WERI-Rb-1 (cell line): ENCODE results near the gene GJA1.

Experiments used
- DNase-seq: peaks from one replicate; pipeline ENCODE4 v3.0.0-alpha.2; 2020
- H3K27ac ChIP-seq: fragments of 250-450 bp; sonication (Bioruptor Pico); 2 replicates; pipeline ENCODE4 v1.5.1; 2020; ENCODE audit warnings: mild to moderate bottlenecking, moderate library complexity
- H3K27me3 ChIP-seq: fragments of 250-450 bp; sonication (Bioruptor Pico); 2 replicates; pipeline ENCODE4 v1.5.1; 2021; ENCODE audit warnings: mild to moderate bottlenecking, low read depth, moderate library complexity; ENCODE audit not compliant: insufficient read depth, severe bottlenecking
- H3K36me3 ChIP-seq: fragments of 250-450 bp; sonication (Bioruptor Pico); 2 replicates; pipeline ENCODE4 v1.5.1; 2020; ENCODE audit warnings: mild to moderate bottlenecking, moderate library complexity
- H3K4me3 ChIP-seq: 2 replicates; pipeline ENCODE4 v1.5.1; 2011; ENCODE audit warnings: low read depth, mild to moderate bottlenecking, control low read depth, low read length
- H3K9me3 ChIP-seq: fragments of 250-450 bp; sonication (Bioruptor Pico); 2 replicates; pipeline ENCODE4 v1.5.1; 2021; ENCODE audit warnings: mild to moderate bottlenecking, moderate library complexity; ENCODE audit not compliant: severe bottlenecking
- CTCF ChIP-seq: IDR thresholded peaks from 2 replicates; pipeline ENCODE4 v1.5.1; 2011; ENCODE audit warnings: low read depth, mild to moderate bottlenecking, control low read depth, inconsistent platforms, low read length

The GJA1 gene

DNA sequence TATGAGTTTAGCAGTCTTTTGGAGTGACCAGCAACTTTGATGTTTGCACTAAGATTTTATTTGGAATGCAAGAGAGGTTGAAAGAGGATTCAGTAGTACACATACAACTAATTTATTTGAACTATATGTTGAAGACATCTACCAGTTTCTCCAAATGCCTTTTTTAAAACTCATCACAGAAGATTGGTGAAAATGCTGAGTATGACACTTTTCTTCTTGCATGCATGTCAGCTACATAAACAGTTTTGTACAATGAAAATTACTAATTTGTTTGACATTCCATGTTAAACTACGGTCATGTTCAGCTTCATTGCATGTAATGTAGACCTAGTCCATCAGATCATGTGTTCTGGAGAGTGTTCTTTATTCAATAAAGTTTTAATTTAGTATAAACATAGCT lies 13.9 kb downstream of the GJA1 start:
- no peak for DNase-seq
- H3K36me3 ChIP-seq: no peaks in the 10 kb centered on the region
- H3K9me3 ChIP-seq: no peaks in the 10 kb centered on the region
- no peak overlapping the region for H3K4me3 ChIP-seq
- TF ChIP-seq CTCF: no peak
- no peaks in the 10 kb centered on the region for H3K27me3 ChIP-seq
- H3K27ac ChIP-seq: no peak overlapping the region

DNA sequence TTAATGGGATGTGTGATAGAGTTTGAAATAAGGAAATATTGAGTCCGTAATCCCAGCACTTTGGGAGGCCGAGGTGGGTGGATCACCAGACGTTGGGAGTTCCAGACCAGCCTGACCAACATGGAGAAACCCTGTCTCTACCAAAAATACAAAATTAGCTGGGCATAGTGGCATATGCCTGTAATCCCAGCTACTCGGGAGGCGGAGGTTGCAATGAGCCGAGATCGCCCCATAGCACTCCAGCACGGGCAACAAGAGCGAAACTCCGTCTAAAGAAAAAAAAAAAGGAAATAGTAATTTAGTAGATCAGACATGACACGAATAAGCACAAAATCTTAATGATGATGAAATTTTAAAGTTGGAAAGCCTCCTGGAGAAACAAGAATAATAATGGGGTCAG lies 14.8 kb downstream of the GJA1 start:
- TF ChIP-seq CTCF: no peak
- H3K27ac ChIP-seq: no peak overlapping the region
- DNase-seq: no peak
- no peaks in the 10 kb centered on the region for H3K36me3 ChIP-seq
- H3K4me3 ChIP-seq: no peak overlapping the region
- H3K9me3 ChIP-seq: no peaks in the 10 kb centered on the region
- no peaks in the 10 kb centered on the region for H3K27me3 ChIP-seq

GRCh38 chr6:121451250-121451649 lies 15.8 kb downstream of the GJA1 start:
- no peaks in the 10 kb centered on the region for H3K36me3 ChIP-seq
- TF ChIP-seq CTCF: no peak
- H3K4me3 ChIP-seq: no peak overlapping the region
- H3K9me3 ChIP-seq: no peaks in the 10 kb centered on the region
- H3K27ac ChIP-seq: no peak overlapping the region
- no peak for DNase-seq
- H3K27me3 ChIP-seq: no peaks in the 10 kb centered on the region

- H3K4me3 ChIP-seq: no peak overlapping the region
- no peak for DNase-seq
- no peaks in the 10 kb centered on the region for H3K9me3 ChIP-seq
- no peak overlapping the region for H3K27ac ChIP-seq
- no peaks in the 10 kb centered on the region for H3K27me3 ChIP-seq
- TF ChIP-seq CTCF: no peak
- H3K36me3 ChIP-seq: no peaks in the 10 kb centered on the region
These were observed 17.7 kb downstream of the GJA1 start for GRCh38 chr6:121453191-121453590.

- no peaks in the 10 kb centered on the region for H3K27me3 ChIP-seq
- no peaks in the 10 kb centered on the region for H3K36me3 ChIP-seq
- no peak for TF ChIP-seq CTCF
- DNase-seq: no peak
- H3K9me3 ChIP-seq: no peaks in the 10 kb centered on the region
- no peak overlapping the region for H3K27ac ChIP-seq
- no peak overlapping the region for H3K4me3 ChIP-seq
These were observed 24.7 kb downstream of the GJA1 start for GRCh38 chr6:121460170-121460569.

- no peak overlapping the region for H3K4me3 ChIP-seq
- no peaks in the 10 kb centered on the region for H3K9me3 ChIP-seq
- no peak for TF ChIP-seq CTCF
- no peak for DNase-seq
- H3K36me3 ChIP-seq: no peaks in the 10 kb centered on the region
- H3K27ac ChIP-seq: no peak overlapping the region
- no peaks in the 10 kb centered on the region for H3K27me3 ChIP-seq
These were observed 27.6 kb downstream of the GJA1 start for GRCh38 chr6:121463087-121463486.
